Spinal cord (tissue), 4 donors: ENCODE results near the gene RFX7. TPM values are rescaled to one million over a fixed set of nuclear protein-coding genes. Genes with fewer than 3 reads are reported as not detected.

ENCODE experiments used
- polyA plus RNA-seq, 2 donors: library from polyadenylated mRNA; unstranded; fragments of 120-200 nt; gene quantifications; one replicate each; pipeline ENCODE4 v1.2.1, GENCODE V29; 2013; ENCODE audit not compliant: insufficient read length in 2 of 2
- small RNA-seq: library from RNA; depleted of rRNA; stranded (forward); fragments of <200 nt; gene quantifications from one replicate; pipeline ENCODE3, GENCODE V24; 2014; ENCODE audit warnings: low replicate concordance
- total RNA-seq, 2 donors: library from RNA; depleted of rRNA in 1 of 2; stranded (reverse); fragments of 120-200 nt in 1 of 2; fragments of >200 nt in 1 of 2; gene quantifications; one replicate each; pipeline versions ENCODE4 v1.2.3 to v1.2.4, GENCODE V29; 2013 to 2014

Gene RFX7
- total and polyA plus RNA-seq, 4 donors, result 15.0 to 27.5 (median 20.0) TPM

Small RNA genes lying within 50 kb of the gene (small RNA-seq; reads per million reads assigned to genes)
- gene CD24P2 (not detected), gene RNU6-1287P (not detected)

Other genes with a start within 250 kb of the RFX7 start
- 10 to 100 TPM; 22.4 to 25.4 TPM for gene TEX9, start 121.5 kb upstream of the RFX7 start, total RNA-seq
- 10 to 100 TPM in 1 of 2 donors, 1 to 10 TPM in 1; 9.4 to 17.5 TPM for gene TEX9, start 121.5 kb upstream of the RFX7 start, polyA plus RNA-seq
- 10 to 100 TPM in 1 of 2 donors, 1 to 10 TPM in 1; 4.5 to 13.1 TPM for gene MNS1, start 221.3 kb upstream of the RFX7 start, total RNA-seq
- 10 to 100 TPM in 1 of 2 donors, 1 to 10 TPM in 1; 9.0 to 15.9 TPM for gene MNS1, start 221.3 kb upstream of the RFX7 start, polyA plus RNA-seq